HCT116 (cell line): ENCODE measurements around the gene VHLL. TPM values are rescaled to one million over a fixed set of nuclear protein-coding genes. Genes with fewer than 3 reads are reported as not detected.

Source experiments
- ATAC-seq: fragments of 200-7000 bp; cut with Tn5 transposase; 2 replicates; pipeline ENCODE4 v1.9.1; 2020; ENCODE audit warnings: mild to moderate bottlenecking, moderate library complexity
- BruUV-seq: library from RNA; stranded (reverse); fragments of 400-500 nt; replicated peaks from 2 replicates; lab custom pipeline; 2021; lab: Mats Ljungman, UMichigan
- CTCF ChIA-PET: fragments of 300-600 bp; sonication (Branson Sonifier 250); formaldehyde crosslinking; loops from one replicate; lab custom pipeline; 2021; ENCODE audit warnings: antibody characterized with exemption; lab: Charles Lee
- POLR2A ChIA-PET: fragments of 300-600, 350-600 bp; sonication (Branson Sonifier 250); formaldehyde crosslinking; loops from one replicate; lab custom pipeline; 2021; ENCODE audit warnings: antibody characterized with exemption; lab: Charles Lee
- RAD21 ChIA-PET, 2 experiments: fragments of 300-600 bp; sonication (Branson Sonifier 250); formaldehyde crosslinking; loops; one replicate each; lab custom pipeline; 2023; ENCODE audit warnings: low total read pairs in 2 of 2; ENCODE audit not compliant: uncharacterized antibody in 2 of 2, unreplicated experiment in 2 of 2, low non-redundant PET in 1 of 2; lab: Charles Lee
- DNase-seq: peaks from one replicate; pipeline ENCODE4 v3.0.0-alpha.2; 2010; ENCODE audit warnings: low read depth, low spot score
- H2AFZ ChIP-seq: fragments of 200-600 bp; shearing (Covaris generic), sonication (generic); 2 replicates; pipeline ENCODE4 v1.6.1; 2017; ENCODE audit warnings: low read depth, mixed run types, mixed read lengths, antibody characterized with exemption, low read length; ENCODE audit not compliant: poor library complexity, severe bottlenecking
- H3K27ac ChIP-seq: 2 replicates; pipeline ENCODE4 v1.5.1; 2012; ENCODE audit warnings: low read depth, low read length
- H3K27me3 ChIP-seq: fragments of 200-600 bp; sonication (generic); 2 replicates; pipeline ENCODE4 v1.6.1; 2016; ENCODE audit warnings: mixed run types, low read length, mixed read lengths; ENCODE audit not compliant: insufficient read depth
- H3K36me3 ChIP-seq, 2 experiments: fragments of 200-500 bp in 1 of 2; fragments of 200-600 bp in 1 of 2; sonication (Bioruptor generic) in 1 of 2; sonication (generic) in 1 of 2; 2 replicates each; pipeline versions ENCODE4 v1.5.1 to v1.6.1; 2014 to 2016; ENCODE audit warnings: low read length in 2 of 2, inconsistent platforms in 1 of 2, mixed read lengths in 1 of 2, mixed run types in 1 of 2; ENCODE audit not compliant: insufficient read depth in 2 of 2, control insufficient read depth in 1 of 2
- H3K4me1 ChIP-seq, 2 experiments: fragments of 200-600 bp in 1 of 2; sonication (generic) in 1 of 2; 2 replicates each; pipeline versions ENCODE4 v1.5.1 to v1.6.1; 2012 to 2017; ENCODE audit warnings: low read length in 2 of 2, inconsistent platforms in 1 of 2, mild to moderate bottlenecking in 1 of 2, mixed read lengths in 1 of 2, mixed run types in 1 of 2, moderate library complexity in 1 of 2; ENCODE audit not compliant: insufficient read depth in 2 of 2, control insufficient read depth in 1 of 2
- H3K4me2 ChIP-seq: fragments of 200-600 bp; sonication (generic); 2 replicates; pipeline ENCODE4 v1.6.1; 2017; ENCODE audit warnings: mixed run types, low read length, mixed read lengths
- H3K4me3 ChIP-seq, 2 experiments: fragments of 200-600 bp in 1 of 2; sonication (generic) in 1 of 2; replicated peaks in 1 of 2; 2 replicates each; pipeline ENCODE4 v1.5.1; 2011 to 2016; ENCODE audit warnings: low read length in 2 of 2, control low read depth in 1 of 2, low read depth in 1 of 2, mild to moderate bottlenecking in 1 of 2, mixed read lengths in 1 of 2, mixed run types in 1 of 2
- H3K79me2 ChIP-seq: fragments of 200-600 bp; sonication (generic); 2 replicates; pipeline ENCODE4 v1.6.1; 2017; ENCODE audit warnings: mild to moderate bottlenecking, mixed run types, low read length, moderate library complexity, mixed read lengths; ENCODE audit not compliant: insufficient read depth
- H3K9ac ChIP-seq: fragments of 200-600 bp; sonication (generic); 2 replicates; pipeline ENCODE4 v1.6.1; 2016; ENCODE audit warnings: low read length, mixed read lengths
- H3K9me2 ChIP-seq: fragments of 200-600 bp; sonication (generic), shearing (Covaris generic); 2 replicates; pipeline ENCODE4 v1.6.1; 2017; ENCODE audit warnings: mixed run types, mild to moderate bottlenecking, moderate library complexity; ENCODE audit not compliant: insufficient read depth
- H3K9me3 ChIP-seq, 2 experiments: fragments of 200-500 bp in 1 of 2; fragments of 200-600 bp in 1 of 2; sonication (Bioruptor generic) in 1 of 2; sonication (generic) in 1 of 2; 2 replicates each; pipeline ENCODE4 v1.6.1; 2014 to 2017; ENCODE audit warnings: low read length in 2 of 2, mixed read lengths in 2 of 2, inconsistent platforms in 1 of 2, low read depth in 1 of 2, mild to moderate bottlenecking in 1 of 2, mixed run types in 1 of 2, moderate library complexity in 1 of 2; ENCODE audit not compliant: control insufficient read depth in 1 of 2, insufficient read depth in 1 of 2
- H4K20me1 ChIP-seq: fragments of 200-600 bp; sonication (generic), shearing (Covaris generic); 2 replicates; pipeline ENCODE4 v1.6.1; 2017; ENCODE audit warnings: mixed run types, mild to moderate bottlenecking, moderate library complexity; ENCODE audit not compliant: insufficient read depth
- CBX3 ChIP-seq: IDR thresholded peaks from 2 replicates; pipeline ENCODE4 v1.6.1; 2012; ENCODE audit warnings: low read depth
- ELF1 ChIP-seq: IDR thresholded peaks from 2 replicates; pipeline ENCODE4 v1.6.1; 2012; ENCODE audit warnings: low read depth, borderline replicate concordance
- JUND ChIP-seq: IDR thresholded peaks from 2 replicates; pipeline ENCODE4 v1.6.1; 2012
- POLR2A ChIP-seq: IDR thresholded peaks from 2 replicates; pipeline ENCODE4 v1.7.0; 2011; ENCODE audit warnings: borderline replicate concordance; ENCODE audit not compliant: insufficient read depth, insufficient read length; ENCODE audit errors: extremely low read depth
- POLR2AphosphoS5 ChIP-seq: IDR thresholded peaks from 2 replicates; pipeline ENCODE4 v1.6.1; 2011; ENCODE audit warnings: mild to moderate bottlenecking, low read depth, low read length, moderate library complexity
- SIN3A ChIP-seq: IDR thresholded peaks from 2 replicates; pipeline ENCODE4 v1.6.1; 2012; ENCODE audit warnings: low read depth
- ZFX ChIP-seq: fragments of 450-650 bp; IDR thresholded peaks from 2 replicates; pipeline ENCODE4 v1.6.1; 2017
- intact Hi-C: fragments of 100-400 bp; cut with micrococcal nuclease; formaldehyde crosslinking; loops from 2 replicates; pipeline ENCODE4 v1.10.0; 2022
- total RNA-seq: library from RNA; stranded (reverse); gene quantifications from one replicate; pipeline ENCODE4 v1.2.1, GENCODE V29; 2021; ENCODE audit not compliant: unreplicated experiment
- TF ChIP-seq, protein P1 (sequence below): IDR thresholded peaks from 2 replicates; pipeline ENCODE4 v1.6.1; 2012
- TF ChIP-seq, protein P2 (sequence below): IDR thresholded peaks from 2 replicates; pipeline ENCODE4 v1.6.1; 2011; ENCODE audit warnings: mild to moderate bottlenecking, low read length, moderate library complexity; ENCODE audit not compliant: insufficient replicate concordance; ENCODE audit errors: extremely low read depth

Gene VHLL
- total RNA-seq, 1 experiment from 2014 or later, result not detected

DNA sequence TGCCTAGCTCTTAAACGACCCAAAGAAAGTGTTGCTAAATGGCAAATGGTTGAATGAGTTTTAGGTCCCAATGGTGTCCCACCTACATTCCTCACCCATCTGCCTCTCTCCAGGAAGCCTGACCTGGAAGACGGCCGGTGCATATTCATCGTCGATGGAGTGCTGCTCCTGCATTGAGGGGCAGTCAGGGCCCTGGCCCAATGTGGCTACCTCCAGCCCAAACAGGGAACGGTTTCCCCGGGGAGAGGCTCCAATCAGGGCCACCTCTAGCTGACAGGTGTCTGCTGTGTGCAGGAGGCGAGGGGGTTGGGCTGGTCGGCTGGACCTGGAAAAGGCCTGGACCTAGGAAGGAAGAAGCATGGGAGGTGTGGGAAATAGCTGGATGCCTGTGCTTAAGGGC lies 5.2 kb downstream of the VHLL start (continued):
- TF ChIP-seq, protein P1, sequence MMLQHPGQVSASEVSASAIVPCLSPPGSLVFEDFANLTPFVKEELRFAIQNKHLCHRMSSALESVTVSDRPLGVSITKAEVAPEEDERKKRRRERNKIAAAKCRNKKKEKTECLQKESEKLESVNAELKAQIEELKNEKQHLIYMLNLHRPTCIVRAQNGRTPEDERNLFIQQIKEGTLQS, result no peak
- TF ChIP-seq SIN3A (no peak), ELF1 (no peak), POLR2AphosphoS5 (no peak)

DNA sequence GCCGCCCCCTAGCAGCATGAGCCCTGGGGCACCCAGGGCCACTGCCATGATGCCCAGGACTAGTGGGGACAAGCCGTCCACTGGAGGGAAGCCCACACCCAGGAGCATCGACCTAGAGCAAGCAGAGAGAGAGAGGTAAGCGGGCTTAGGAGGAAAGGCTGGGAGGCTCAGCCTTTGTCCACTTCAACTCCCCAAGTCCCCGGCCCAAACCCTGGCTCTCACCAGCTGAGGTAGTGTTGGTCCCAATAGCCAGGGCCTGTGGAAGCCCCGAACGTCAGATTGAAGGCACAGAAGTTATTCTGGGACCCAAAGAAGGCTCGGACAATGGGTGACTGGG lies 6.0 kb downstream of the VHLL start:
- no peaks in the 10 kb centered on the region for H3K9me3 ChIP-seq
- POLR2A ChIA-PET, result no interaction called here
- TF ChIP-seq, protein P2, sequence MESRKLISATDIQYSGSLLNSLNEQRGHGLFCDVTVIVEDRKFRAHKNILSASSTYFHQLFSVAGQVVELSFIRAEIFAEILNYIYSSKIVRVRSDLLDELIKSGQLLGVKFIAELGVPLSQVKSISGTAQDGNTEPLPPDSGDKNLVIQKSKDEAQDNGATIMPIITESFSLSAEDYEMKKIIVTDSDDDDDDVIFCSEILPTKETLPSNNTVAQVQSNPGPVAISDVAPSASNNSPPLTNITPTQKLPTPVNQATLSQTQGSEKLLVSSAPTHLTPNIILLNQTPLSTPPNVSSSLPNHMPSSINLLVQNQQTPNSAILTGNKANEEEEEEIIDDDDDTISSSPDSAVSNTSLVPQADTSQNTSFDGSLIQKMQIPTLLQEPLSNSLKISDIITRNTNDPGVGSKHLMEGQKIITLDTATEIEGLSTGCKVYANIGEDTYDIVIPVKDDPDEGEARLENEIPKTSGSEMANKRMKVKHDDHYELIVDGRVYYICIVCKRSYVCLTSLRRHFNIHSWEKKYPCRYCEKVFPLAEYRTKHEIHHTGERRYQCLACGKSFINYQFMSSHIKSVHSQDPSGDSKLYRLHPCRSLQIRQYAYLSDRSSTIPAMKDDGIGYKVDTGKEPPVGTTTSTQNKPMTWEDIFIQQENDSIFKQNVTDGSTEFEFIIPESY, result no peak
- TF ChIP-seq CBX3 (no peak), JUND (no peak), SIN3A (no peak), POLR2A (no peak), ZFX (no peak)
- TF ChIP-seq, protein P1, result no peak
- no peaks in the 10 kb centered on the region for H4K20me1 ChIP-seq
- no peaks in the 10 kb centered on the region for H3K27me3 ChIP-seq
- H2AFZ ChIP-seq, result no peak overlapping the region
- H3K27ac ChIP-seq, result no peak overlapping the region
- no peak overlapping the region for H3K4me2 ChIP-seq
- DNase-seq (no peak), ATAC-seq (no peak)
- intact Hi-C loops, result no loop called here
- H3K4me3 ChIP-seq, result no peak overlapping the region
- CTCF ChIA-PET, result no interaction called here
- no peaks in the 10 kb centered on the region; a peak in 1 of 4 replicates for H3K36me3 ChIP-seq
- RAD21 ChIA-PET, result no interaction called here
- H3K4me1 ChIP-seq, result peaks cover 4 to 14% of the 10 kb centered on the region in 2 experiments; a peak in 3 of 4 replicates
- H3K9ac ChIP-seq, result no peak overlapping the region
- no TSS peak for BruUV-seq
- H3K9me2 ChIP-seq, result no peaks in the 10 kb centered on the region
- no peaks in the 10 kb centered on the region for H3K79me2 ChIP-seq
